Nephron progenitor cell (in vitro differentiated cells): ENCODE measurements around the gene ADAM11.

ENCODE experiments used
- DNase-seq: peaks from one replicate; pipeline ENCODE4 v3.0.0; 2021
- H3K27ac Mint-ChIP-seq: 2 replicates; pipeline ENCODE4 v1.8.0; 2021; ENCODE audit warnings: mild to moderate bottlenecking, moderate library complexity, mixed read lengths
- H3K27me3 Mint-ChIP-seq: 2 replicates; pipeline ENCODE4 v1.8.0; 2021; ENCODE audit warnings: mild to moderate bottlenecking, low read depth, mixed read lengths; ENCODE audit not compliant: poor library complexity
- H3K36me3 Mint-ChIP-seq: 2 replicates; pipeline ENCODE4 v1.8.0; 2021; ENCODE audit warnings: low read depth, mixed read lengths
- H3K4me1 Mint-ChIP-seq: 2 replicates; pipeline ENCODE4 v1.8.0; 2021; ENCODE audit warnings: mixed read lengths
- H3K4me3 Mint-ChIP-seq: 2 replicates; pipeline ENCODE4 v1.8.0; 2021; ENCODE audit warnings: mild to moderate bottlenecking, moderate library complexity, mixed read lengths
- H3K9me3 Mint-ChIP-seq: 2 replicates; pipeline ENCODE4 v1.8.0; 2021; ENCODE audit warnings: mild to moderate bottlenecking, moderate library complexity, mixed read lengths
- CTCF ChIP-seq: fragments of 200-600 bp; sonication (generic); IDR thresholded peaks from 2 replicates; pipeline ENCODE4 v1.5.0; 2021; ENCODE audit warnings: antibody characterized with exemption

Gene ADAM11

GRCh38 chr17:44767493-44767892 lies 8.7 kb downstream of the ADAM11 start:
- Mint-ChIP-seq H3K36me3 (no peaks in the 10 kb centered on the region), H3K27me3 (peaks cover 19% of the 10 kb centered on the region), H3K9me3 (no peaks in the 10 kb centered on the region), H3K4me1 (peaks cover 23% of the 10 kb centered on the region), H3K27ac (no peak overlapping the region), H3K4me3 (no peak overlapping the region)
- TF ChIP-seq CTCF: no peak
- no peak for DNase-seq

DNA sequence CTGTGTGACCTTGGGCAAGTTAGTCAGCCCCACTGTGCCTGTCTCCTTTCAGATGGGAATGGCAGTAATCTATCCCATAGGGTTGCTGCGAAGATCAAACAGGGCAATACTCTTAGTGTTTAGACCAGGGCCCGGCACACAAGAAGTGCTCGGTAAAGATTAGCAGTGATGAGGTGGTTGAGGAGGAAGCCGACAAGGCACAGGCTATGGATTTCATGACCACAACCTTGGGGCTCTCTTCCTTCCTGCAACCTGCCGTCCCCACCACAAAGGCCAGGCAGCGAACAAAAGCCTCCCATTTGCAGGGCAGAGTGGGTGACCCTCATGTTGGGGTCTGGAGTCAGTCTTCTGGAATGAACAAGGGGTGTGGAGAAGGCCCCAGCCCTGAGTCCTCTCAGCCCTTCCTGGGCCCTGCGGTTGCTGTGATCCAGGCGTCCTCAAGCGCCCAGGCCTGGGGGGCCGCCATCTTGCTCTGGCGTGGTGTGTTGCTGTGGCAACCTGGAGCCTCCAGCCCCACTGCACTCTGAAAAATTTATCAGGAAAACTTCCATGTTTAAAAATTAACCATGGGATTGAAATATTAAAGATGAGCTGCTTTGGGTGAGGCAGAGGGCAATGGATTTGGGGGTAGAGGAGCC lies 9.8 kb downstream of the ADAM11 start:
- Mint-ChIP-seq H3K27me3 (peaks cover 19% of the 10 kb centered on the region), H3K9me3 (no peaks in the 10 kb centered on the region), H3K27ac (no peak overlapping the region), H3K36me3 (no peaks in the 10 kb centered on the region), H3K4me1 (peaks cover 23% of the 10 kb centered on the region), H3K4me3 (no peak overlapping the region)
- TF ChIP-seq CTCF: no peak
- no peak for DNase-seq

DNA sequence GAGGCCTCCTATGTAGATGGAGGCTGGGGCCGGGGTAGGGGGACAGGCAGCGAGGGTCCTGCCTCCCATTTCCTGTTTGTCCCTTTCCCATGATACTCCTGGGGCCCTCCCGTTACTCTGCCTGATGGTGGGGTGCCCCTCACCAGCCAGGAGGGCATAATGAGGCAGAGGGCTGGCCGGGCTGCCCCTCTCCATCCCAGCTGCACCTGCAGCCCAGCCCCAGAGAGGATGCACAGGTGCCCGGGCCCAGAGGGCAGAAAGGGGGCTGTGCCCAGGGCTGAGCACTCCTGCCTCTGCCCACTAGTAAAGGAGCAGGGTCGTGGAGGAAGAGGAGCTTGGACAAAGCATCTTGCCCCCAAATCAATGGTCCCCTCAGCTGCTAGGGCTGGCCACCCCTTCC lies 10.4 kb downstream of the ADAM11 start:
- Mint-ChIP-seq H3K9me3 (no peaks in the 10 kb centered on the region), H3K4me3 (no peak overlapping the region), H3K27me3 (peaks cover 19% of the 10 kb centered on the region), H3K36me3 (no peaks in the 10 kb centered on the region), H3K4me1 (peaks cover 23% of the 10 kb centered on the region), H3K27ac (no peak overlapping the region)
- TF ChIP-seq CTCF: no peak
- DNase-seq: no peak

GRCh38 chr17:44769647-44770084 lies 10.9 kb downstream of the ADAM11 start:
- Mint-ChIP-seq H3K9me3 (no peaks in the 10 kb centered on the region), H3K4me3 (no peak overlapping the region), H3K36me3 (no peaks in the 10 kb centered on the region), H3K27ac (no peak overlapping the region), H3K27me3 (peaks cover 19% of the 10 kb centered on the region), H3K4me1 (peaks cover 23% of the 10 kb centered on the region)
- no peak for TF ChIP-seq CTCF
- no peak for DNase-seq

- no peak for TF ChIP-seq CTCF
- Mint-ChIP-seq H3K27ac (no peak overlapping the region), H3K36me3 (no peaks in the 10 kb centered on the region), H3K4me1 (peaks cover 23% of the 10 kb centered on the region), H3K4me3 (no peak overlapping the region), H3K27me3 (peaks cover 19% of the 10 kb centered on the region), H3K9me3 (no peaks in the 10 kb centered on the region)
- DNase-seq: no peak
These were observed 11.6 kb downstream of the ADAM11 start for GRCh38 chr17:44770166-44770925.
